ENCODE data around the gene MTHFR.
A peak's percentile ranks its signal among the peaks of the same experiment; 100 is the strongest.

Gene MTHFR

GRCh38 chr1:11780380-11781147, 25.2 kb downstream of the MTHFR start:
- DNase-seq = no peak

- no peak for DNase-seq
Measured at GRCh38 chr1:11779715-11780379, 25.9 kb downstream of the MTHFR start.

DNA sequence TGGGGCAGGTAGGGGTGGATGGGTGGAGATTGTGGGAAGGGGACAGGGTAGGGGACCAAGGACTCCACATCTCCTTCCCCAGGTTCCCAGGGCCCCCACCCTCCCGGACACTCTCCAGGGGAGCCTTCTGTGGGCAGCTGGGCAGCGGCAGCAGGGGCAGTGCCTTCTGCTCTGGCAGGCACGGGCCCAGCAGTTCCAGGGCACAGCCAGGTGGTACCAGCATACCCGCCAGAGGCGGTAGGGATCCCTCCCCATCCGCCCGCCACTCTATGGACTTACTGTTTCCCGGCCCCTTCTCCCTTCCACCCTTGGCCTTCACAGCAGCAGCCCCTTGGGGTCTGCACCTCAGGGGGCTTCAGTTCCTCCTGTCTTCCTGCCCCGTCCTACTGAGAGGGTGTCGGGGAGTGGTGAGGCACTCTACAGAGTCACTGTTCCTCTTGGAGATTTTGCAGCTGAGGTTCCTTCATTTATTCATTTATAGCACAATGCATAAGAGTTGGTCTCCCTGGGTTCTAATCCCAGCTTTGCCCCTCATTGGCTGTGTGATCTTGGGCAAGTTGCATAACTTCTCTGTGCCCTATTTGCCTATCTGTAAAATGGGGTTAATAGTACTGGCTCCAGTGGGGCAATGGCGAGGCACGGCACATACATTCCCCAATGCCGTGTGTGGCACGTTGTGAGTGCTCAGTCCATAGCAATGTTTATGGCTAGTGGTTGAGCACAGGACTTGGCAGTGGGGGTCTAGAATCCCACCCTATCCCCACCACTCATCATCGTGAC, 26.7 kb downstream of the MTHFR start:
- no peak for DNase-seq

DNA sequence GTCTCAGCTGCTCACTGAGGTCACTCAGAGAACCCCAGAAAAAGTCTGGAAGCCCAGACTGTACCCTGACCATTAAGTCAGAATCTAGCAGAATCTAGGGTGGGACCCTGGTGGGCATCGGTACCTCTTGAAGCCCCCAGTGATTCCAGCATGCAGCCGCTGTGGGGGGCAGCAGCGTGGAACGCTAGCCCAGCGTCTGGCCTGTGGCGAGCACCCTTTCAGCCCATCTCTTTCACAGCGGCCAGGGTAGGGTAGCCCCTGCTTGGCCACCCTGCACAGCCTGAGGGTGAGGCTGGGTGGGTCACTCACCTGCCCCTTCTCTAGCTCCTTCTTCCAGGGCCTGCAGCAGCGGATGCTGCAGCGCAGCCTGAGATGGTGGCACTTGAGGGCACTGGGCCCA, 27.4 kb downstream of the MTHFR start:
- DNase-seq = no peak

GRCh38 chr1:11777658-11778322, 28.0 kb downstream of the MTHFR start:
- no peak for DNase-seq

DNA sequence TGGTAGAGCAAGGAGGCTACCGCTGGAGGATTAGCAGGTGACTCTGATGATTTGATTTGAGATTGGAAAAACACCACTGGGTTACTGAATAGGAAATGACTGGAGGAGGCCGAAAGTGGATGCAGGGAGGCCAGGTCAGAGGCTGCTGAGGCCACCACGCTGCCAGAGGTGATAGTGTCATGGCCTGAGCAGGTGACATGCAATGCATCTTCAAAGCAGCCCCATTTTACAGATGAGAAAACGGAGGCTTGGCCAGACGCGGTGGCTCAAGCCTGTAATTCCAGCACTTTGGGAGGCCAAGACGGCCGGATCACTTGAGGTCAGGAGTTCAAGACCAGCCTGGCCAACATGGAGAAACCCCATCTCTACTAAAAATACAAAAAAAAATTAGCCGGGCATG, 31.0 kb downstream of the MTHFR start:
- no peak for DNase-seq

DNA sequence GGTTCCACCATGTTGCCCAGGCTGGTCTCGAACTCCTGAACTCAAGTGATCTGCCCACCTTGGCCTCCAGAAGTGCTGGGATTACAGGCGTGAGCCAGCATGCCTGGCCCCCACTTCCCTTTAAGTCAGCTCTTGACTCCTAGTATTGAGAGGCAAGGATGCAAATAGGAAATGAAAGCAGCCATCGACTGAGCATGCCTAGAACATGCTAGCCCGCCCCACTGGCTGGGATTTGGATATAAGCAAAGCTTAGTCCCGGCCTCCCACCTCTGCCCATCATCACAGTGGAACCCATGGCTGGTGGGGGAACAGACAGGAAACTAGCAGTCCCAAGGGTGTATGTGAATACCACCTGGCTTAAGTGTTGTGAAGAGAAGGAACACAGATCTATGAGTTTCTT, 33.3 kb downstream of the MTHFR start:
- DNase-seq = no peak

- DNase-seq = no peak
Measured at GRCh38 chr1:11771481-11772043, 34.2 kb downstream of the MTHFR start.

- DNase-seq = no peak
Measured at GRCh38 chr1:11770011-11770410, 35.8 kb downstream of the MTHFR start.

- no peak for DNase-seq
Measured at GRCh38 chr1:11769274-11769673, 36.5 kb downstream of the MTHFR start.

DNA sequence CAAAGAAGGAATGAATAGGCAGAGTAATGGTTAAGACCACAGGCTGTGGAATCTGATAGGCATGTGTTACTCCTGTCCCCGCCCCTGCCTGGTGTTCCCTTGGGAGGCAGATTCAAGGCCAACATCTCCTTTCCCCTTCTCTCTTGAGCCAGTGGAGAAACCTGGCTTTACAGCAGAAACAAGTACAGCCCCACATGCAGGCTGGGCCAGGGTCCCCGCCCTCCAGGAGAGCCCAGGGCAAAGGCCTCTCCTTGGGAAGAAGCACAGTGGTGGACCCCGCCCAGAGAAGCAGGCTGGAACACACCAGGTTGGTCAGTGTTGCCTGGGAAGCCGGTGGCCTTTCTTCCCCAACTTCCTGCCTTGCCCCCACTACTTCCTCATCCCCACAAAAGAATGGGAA, 36.9 kb downstream of the MTHFR start:
- DNase-seq = no peak

DNA sequence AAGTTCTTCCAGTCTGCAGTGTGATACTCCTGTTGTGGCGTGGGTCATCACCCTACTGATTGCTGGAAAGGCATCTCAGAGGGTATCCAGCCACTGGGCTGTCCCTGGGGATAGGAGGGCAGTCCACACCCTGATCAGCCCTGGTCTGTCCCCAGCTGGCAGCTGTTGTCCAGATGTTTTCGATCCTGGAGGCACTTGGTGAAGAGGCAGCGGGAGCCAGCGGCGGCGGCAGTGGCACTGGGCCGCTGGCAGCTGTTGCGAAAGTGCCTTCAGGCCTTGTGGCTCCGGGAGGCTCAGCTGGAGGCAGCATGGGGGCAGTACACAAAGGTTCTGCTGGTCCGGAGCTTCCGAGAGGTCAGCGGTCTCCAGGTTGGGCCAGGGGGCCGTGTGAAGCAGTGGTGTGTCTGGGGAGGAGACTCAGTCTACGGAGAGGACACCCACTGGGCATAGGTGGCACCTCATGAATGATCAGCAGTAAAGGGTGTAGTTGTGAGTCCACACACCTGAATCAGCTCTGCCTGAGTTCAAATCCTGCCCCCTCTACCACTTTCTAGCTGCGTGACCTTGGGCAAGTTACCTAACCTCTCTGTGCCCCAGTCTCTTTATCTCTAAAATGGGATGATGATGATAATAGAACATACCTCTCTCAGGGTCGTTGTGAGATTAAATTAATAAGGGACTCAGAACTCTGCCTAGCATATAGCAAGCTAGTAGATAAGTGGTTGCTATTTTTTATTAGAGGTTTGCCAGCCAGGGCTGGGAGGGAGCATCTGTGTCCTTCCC, 37.7 kb downstream of the MTHFR start:
- DNase-seq = no peak

DNA sequence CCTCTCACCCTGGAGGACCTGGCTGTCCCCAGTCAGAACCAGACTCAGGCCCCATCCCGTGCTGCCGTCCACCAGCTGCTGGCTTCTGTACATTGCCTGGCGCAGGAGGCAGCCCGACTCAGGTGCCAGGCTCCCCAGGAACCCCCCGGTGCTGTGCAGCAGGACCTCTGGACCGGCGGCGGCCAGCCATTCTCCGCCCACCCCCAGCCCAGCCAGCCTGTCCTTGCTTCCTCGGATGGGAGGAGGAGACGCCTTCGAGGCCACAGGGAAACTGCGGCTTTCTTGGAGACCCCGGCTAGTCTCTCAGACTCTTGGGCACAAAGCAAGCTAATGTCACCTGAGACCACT, 39.4 kb downstream of the MTHFR start:
- no peak for DNase-seq

GRCh38 chr1:11765661-11766428, 39.9 kb downstream of the MTHFR start:
- DNase-seq = no peak

- DNase-seq = no peak
Measured at GRCh38 chr1:11764519-11764918, 41.2 kb downstream of the MTHFR start.

GRCh38 chr1:11764115-11764514, 41.6 kb downstream of the MTHFR start:
- no peak for DNase-seq

DNA sequence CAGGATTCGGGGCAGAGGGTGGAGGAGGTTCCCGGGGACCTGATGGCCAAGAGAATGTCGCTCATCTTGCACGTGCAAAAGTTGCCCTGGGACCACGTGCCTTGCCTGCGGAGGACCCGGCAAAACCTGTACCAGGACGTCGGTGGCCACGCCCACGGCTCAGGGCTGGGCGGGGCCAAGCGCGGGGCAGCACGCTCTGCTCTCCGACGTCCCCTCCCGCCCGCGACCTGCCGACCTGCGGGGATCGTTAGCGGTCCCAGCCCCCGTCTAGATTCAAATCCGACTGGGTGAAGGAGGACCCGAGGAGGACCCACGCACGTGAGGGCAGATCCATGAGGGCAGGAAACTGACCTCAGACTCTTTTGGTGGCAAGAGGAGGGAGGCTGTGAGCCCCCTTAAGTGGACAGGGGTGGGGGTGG, 43.8 kb downstream of the MTHFR start, which contains the start of gene C1orf167:
TSS of gene C1orf167 (plus strand) at position 206 of the 419 bp plus-strand sequence. CDS start 2,208 bp downstream, outside the sequence.
- peak; percentile 43 for DNase-seq

GRCh38 chr1:11761285-11761684, 44.5 kb downstream of the MTHFR start:
- DNase-seq = no peak

GRCh38 chr1:11759791-11760190, 46.0 kb downstream of the MTHFR start:
- DNase-seq = no peak

DNA sequence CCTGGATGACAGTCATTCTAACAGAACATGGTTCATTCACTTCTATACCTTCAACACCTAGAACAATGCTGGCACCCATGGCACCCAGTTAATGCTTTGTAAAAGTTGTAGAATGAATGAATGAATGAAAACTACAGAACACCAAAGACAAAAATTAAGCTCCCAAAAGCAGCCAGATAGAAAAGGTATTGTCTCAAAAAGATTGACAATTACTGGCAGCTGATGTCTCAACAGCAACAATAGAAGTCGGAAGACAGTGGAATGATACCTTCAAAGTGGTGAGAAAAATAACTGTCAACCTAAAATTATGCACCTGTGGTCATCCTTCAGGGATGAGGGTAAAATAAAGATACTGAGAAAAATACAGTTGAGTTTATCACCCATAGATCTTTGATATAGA, 48.7 kb downstream of the MTHFR start:
- no peak for DNase-seq

GRCh38 chr1:11753555-11754208, 52.1 kb downstream of the MTHFR start:
- no peak for DNase-seq

All from activated naive CD4-positive, alpha-beta T cell treated with anti-CD3 and anti-CD28 coated beads, Interleukin-2, amount 50 U/mL, for 16 hours (primary cell).